Neural cell (in vitro differentiated cells): ENCODE results near the gene CCND3. TPM values are rescaled to one million over a fixed set of nuclear protein-coding genes. Genes with fewer than 3 reads are reported as not detected.

Experiments
- H2AFZ ChIP-seq: fragments of 200-600, 300-800 bp; sonication (generic), shearing (Covaris generic); 2 replicates; pipeline ENCODE4 v1.6.0; 2014; ENCODE audit warnings: low read depth, mild to moderate bottlenecking, antibody characterized with exemption, low read length, moderate library complexity
- H3F3A ChIP-seq: fragments of 200-600 bp; shearing (Covaris generic); 2 replicates; pipeline ENCODE4 v1.6.1; 2016; ENCODE audit warnings: mild to moderate bottlenecking, moderate library complexity, mixed read lengths, antibody characterized with exemption, low read length; ENCODE audit not compliant: insufficient read depth, poor library complexity, severe bottlenecking
- H3K27ac ChIP-seq: fragments of 200-600, 300-800 bp; sonication (generic), shearing (Covaris generic); 2 replicates; pipeline ENCODE4 v1.5.1; 2014; ENCODE audit warnings: mild to moderate bottlenecking, low read length, moderate library complexity
- H3K27me3 ChIP-seq: fragments of 300-800, 200-600 bp; sonication (generic), shearing (Covaris generic); 2 replicates; pipeline ENCODE4 v1.6.0; 2014; ENCODE audit warnings: mild to moderate bottlenecking, low read depth, low read length, moderate library complexity; ENCODE audit not compliant: insufficient read depth
- H3K36me3 ChIP-seq: fragments of 300-800, 200-600 bp; sonication (generic), shearing (Covaris generic); 2 replicates; pipeline ENCODE4 v1.5.1; 2014; ENCODE audit warnings: mild to moderate bottlenecking, antibody characterized with exemption, low read length, moderate library complexity; ENCODE audit not compliant: insufficient read depth
- H3K4me2 ChIP-seq: fragments of 300-800, 200-600 bp; sonication (generic), shearing (Covaris generic); 2 replicates; pipeline ENCODE4 v1.6.0; 2014; ENCODE audit warnings: mild to moderate bottlenecking, low read length
- H3K4me3 ChIP-seq: fragments of 300-800, 200-600 bp; sonication (generic), shearing (Covaris generic); 2 replicates; pipeline ENCODE4 v1.5.1; 2014; ENCODE audit warnings: mild to moderate bottlenecking, low read length, moderate library complexity
- H3K79me2 ChIP-seq: fragments of 200-600 bp; shearing (Covaris generic); replicated peaks from 2 replicates; pipeline ENCODE4 v1.6.0; 2014; ENCODE audit warnings: mild to moderate bottlenecking, low read length, moderate library complexity; ENCODE audit not compliant: insufficient read depth
- H3K9ac ChIP-seq: fragments of 300-800, 200-600 bp; sonication (generic), shearing (Covaris generic); 2 replicates; pipeline ENCODE4 v1.6.1; 2016; ENCODE audit warnings: mild to moderate bottlenecking, low read length, mixed read lengths
- H3K9me2 ChIP-seq: fragments of 200-600 bp; shearing (Covaris generic); 2 replicates; pipeline ENCODE4 v1.6.1; 2016; ENCODE audit warnings: mild to moderate bottlenecking, low read length, mixed read lengths; ENCODE audit not compliant: insufficient read depth
- H3K9me3 ChIP-seq: fragments of 200-600, 300-800 bp; sonication (generic), shearing (Covaris generic); 2 replicates; pipeline ENCODE4 v1.6.1; 2016; ENCODE audit warnings: mild to moderate bottlenecking, mixed run types, low read length, moderate library complexity, mixed read lengths
- H4K20me1 ChIP-seq: fragments of 200-600 bp; shearing (Covaris generic); 2 replicates; pipeline ENCODE4 v1.6.1; 2016; ENCODE audit warnings: mild to moderate bottlenecking, mixed run types; ENCODE audit not compliant: insufficient read depth
- CTCF ChIP-seq: fragments of 450-650 bp; IDR thresholded peaks from 2 replicates; pipeline ENCODE4 v1.5.1; 2014; ENCODE audit warnings: antibody characterized with exemption, mild to moderate bottlenecking, moderate library complexity; ENCODE audit not compliant: poor library complexity, severe bottlenecking
- EP300 ChIP-seq: fragments of 450-650 bp; conservative IDR thresholded peaks from 2 replicates; pipeline ENCODE4 v1.6.1; 2014; ENCODE audit warnings: antibody characterized with exemption, mild to moderate bottlenecking, moderate library complexity; ENCODE audit not compliant: poor library complexity, severe bottlenecking
- EZH2 ChIP-seq: fragments of 200-600, 300-800 bp; shearing (Covaris generic), sonication (generic); IDR thresholded peaks from 2 replicates; pipeline ENCODE4 v1.6.1; 2014; ENCODE audit warnings: antibody characterized with exemption, low read length, borderline replicate concordance, mild to moderate bottlenecking; ENCODE audit not compliant: insufficient read depth, poor library complexity, severe bottlenecking
- MXI1 ChIP-seq: fragments of 450-650 bp; conservative IDR thresholded peaks from 2 replicates; pipeline ENCODE4 v1.6.1; 2014; ENCODE audit warnings: antibody characterized with exemption, mild to moderate bottlenecking; ENCODE audit not compliant: poor library complexity, severe bottlenecking
- POLR2AphosphoS5 ChIP-seq: IDR thresholded peaks from 2 replicates; pipeline ENCODE4 v1.6.1; 2012
- RAD21 ChIP-seq: fragments of 450-650 bp; conservative IDR thresholded peaks from 2 replicates; pipeline ENCODE4 v1.6.1; 2014; ENCODE audit warnings: antibody characterized with exemption, mild to moderate bottlenecking, moderate library complexity
- REST ChIP-seq: IDR thresholded peaks from 2 replicates; pipeline ENCODE4 v1.6.1; 2012; ENCODE audit warnings: borderline replicate concordance
- SMC3 ChIP-seq: fragments of 450-650 bp; conservative IDR thresholded peaks from 2 replicates; pipeline ENCODE4 v1.6.1; 2014; ENCODE audit warnings: antibody characterized with exemption, mild to moderate bottlenecking, moderate library complexity; ENCODE audit not compliant: poor library complexity
- TAF1 ChIP-seq: IDR thresholded peaks from 2 replicates; pipeline ENCODE4 v1.6.1; 2012; ENCODE audit warnings: low read depth
- polyA plus RNA-seq: library from polyadenylated mRNA; depleted of rRNA; stranded (reverse); fragments of >200 nt; gene quantifications from 2 replicates; pipeline ENCODE4 v1.2.3, GENCODE V29; 2014

Gene CCND3
- polyA plus RNA-seq, 1 donor from 2014 or later = 15.7 TPM

- Histone ChIP-seq H3K9me2 (no peaks in the 10 kb centered on the region), H4K20me1 (no peaks in the 10 kb centered on the region), H3K36me3 (no peaks in the 10 kb centered on the region), H3K27me3 (no peaks in the 10 kb centered on the region), H3F3A (no peaks in the 10 kb centered on the region), H2AFZ (no peak overlapping the region), H3K9me3 (no peaks in the 10 kb centered on the region), H3K79me2 (no peaks in the 10 kb centered on the region), H3K4me3 (no peak overlapping the region), H3K9ac (no peak overlapping the region), H3K4me2 (no peak overlapping the region), H3K27ac (no peak overlapping the region)
- TF ChIP-seq SMC3 (no peak), REST (no peak), EZH2 (no peak), EP300 (no peak), RAD21 (no peak), CTCF (no peak), POLR2AphosphoS5 (no peak), TAF1 (no peak), MXI1 (no peak)
These were observed 33.7 kb upstream of the CCND3 start for GRCh38 chr6:41975276-41975675.

GRCh38 chr6:41974281-41974825 is 32.7 kb upstream of the CCND3 start:
- TF ChIP-seq TAF1 (no peak), SMC3 (no peak), EP300 (no peak), REST (no peak), RAD21 (no peak), MXI1 (no peak), EZH2 (no peak), POLR2AphosphoS5 (no peak), CTCF (no peak)

More at GRCh38 chr6:41974281-41974825, 32.7 kb upstream of the CCND3 start:
- H3K36me3 ChIP-seq = no peaks in the 10 kb centered on the region
- no peak overlapping the region for H3K27ac ChIP-seq
- H3K27me3 ChIP-seq = no peaks in the 10 kb centered on the region
- no peaks in the 10 kb centered on the region for H3K9me2 ChIP-seq
- no peaks in the 10 kb centered on the region for H4K20me1 ChIP-seq
- no peak overlapping the region for H3K4me3 ChIP-seq
- H2AFZ ChIP-seq = no peak overlapping the region
- no peaks in the 10 kb centered on the region for H3F3A ChIP-seq
- no peak overlapping the region for H3K4me2 ChIP-seq
- H3K9ac ChIP-seq = no peak overlapping the region
- no peaks in the 10 kb centered on the region for H3K9me3 ChIP-seq
- H3K79me2 ChIP-seq = no peaks in the 10 kb centered on the region
